A673 (cell line): ENCODE data around the gene FAM174B.

Experiments used
- EZH2 ChIP-seq: fragments of 200-600 bp; sonication (generic); IDR thresholded peaks from 2 replicates; pipeline ENCODE4 v1.6.1; 2017; ENCODE audit warnings: borderline replicate concordance, low read depth, mild to moderate bottlenecking, mixed read lengths, antibody characterized with exemption, low read length; ENCODE audit not compliant: poor library complexity, severe bottlenecking
- TF ChIP-seq, protein P1 (sequence below): fragments of 300-800, 200-600 bp; sonication (generic); conservative IDR thresholded peaks from 2 replicates; pipeline ENCODE4 v1.5.1; 2017; ENCODE audit warnings: low read depth, mild to moderate bottlenecking, antibody characterized with exemption, low read length, moderate library complexity, mixed read lengths

- TF ChIP-seq EZH2 = no peak
- TF ChIP-seq, protein P1, sequence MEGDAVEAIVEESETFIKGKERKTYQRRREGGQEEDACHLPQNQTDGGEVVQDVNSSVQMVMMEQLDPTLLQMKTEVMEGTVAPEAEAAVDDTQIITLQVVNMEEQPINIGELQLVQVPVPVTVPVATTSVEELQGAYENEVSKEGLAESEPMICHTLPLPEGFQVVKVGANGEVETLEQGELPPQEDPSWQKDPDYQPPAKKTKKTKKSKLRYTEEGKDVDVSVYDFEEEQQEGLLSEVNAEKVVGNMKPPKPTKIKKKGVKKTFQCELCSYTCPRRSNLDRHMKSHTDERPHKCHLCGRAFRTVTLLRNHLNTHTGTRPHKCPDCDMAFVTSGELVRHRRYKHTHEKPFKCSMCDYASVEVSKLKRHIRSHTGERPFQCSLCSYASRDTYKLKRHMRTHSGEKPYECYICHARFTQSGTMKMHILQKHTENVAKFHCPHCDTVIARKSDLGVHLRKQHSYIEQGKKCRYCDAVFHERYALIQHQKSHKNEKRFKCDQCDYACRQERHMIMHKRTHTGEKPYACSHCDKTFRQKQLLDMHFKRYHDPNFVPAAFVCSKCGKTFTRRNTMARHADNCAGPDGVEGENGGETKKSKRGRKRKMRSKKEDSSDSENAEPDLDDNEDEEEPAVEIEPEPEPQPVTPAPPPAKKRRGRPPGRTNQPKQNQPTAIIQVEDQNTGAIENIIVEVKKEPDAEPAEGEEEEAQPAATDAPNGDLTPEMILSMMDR = no peak
Observed at GRCh38 chr15:92636908-92637481, 18.6 kb downstream of the FAM174B start.
